ELR (cell line): ENCODE results near the gene EEF2K.

Source experiments
- DNase-seq: peaks from one replicate; pipeline ENCODE4 v3.0.0-alpha.2; 2015; ENCODE audit warnings: low read depth

EEF2K gene

GRCh38 chr16:22317625-22318024, 111.5 kb downstream of the EEF2K start:
- no peak for DNase-seq

GRCh38 chr16:22318690-22319358, 112.7 kb downstream of the EEF2K start:
- DNase-seq, result peak; percentile 51

- DNase-seq, result no peak
Measured at GRCh38 chr16:22320572-22321339, 114.7 kb downstream of the EEF2K start.

- peak; percentile 70 for DNase-seq
Measured at GRCh38 chr16:22321340-22322001, 115.4 kb downstream of the EEF2K start.

- DNase-seq, result no peak
Measured at GRCh38 chr16:22322021-22322471, 116.0 kb downstream of the EEF2K start.

- no peak for DNase-seq
Measured at GRCh38 chr16:22322741-22323140, 116.7 kb downstream of the EEF2K start.

GRCh38 chr16:22323173-22323958, 117.3 kb downstream of the EEF2K start:
- DNase-seq, result no peak

- DNase-seq, result no peak
Measured at GRCh38 chr16:22323959-22324786, 118.1 kb downstream of the EEF2K start.

GRCh38 chr16:22324787-22325597, 118.9 kb downstream of the EEF2K start:
- no peak for DNase-seq

GRCh38 chr16:22325598-22326368, 119.7 kb downstream of the EEF2K start:
- no peak for DNase-seq

GRCh38 chr16:22326369-22326652, 120.2 kb downstream of the EEF2K start:
- no peak for DNase-seq

GRCh38 chr16:22326771-22327445, 120.8 kb downstream of the EEF2K start:
- no peak for DNase-seq

GRCh38 chr16:22327446-22327775, 121.3 kb downstream of the EEF2K start:
- DNase-seq, result no peak

- no peak for DNase-seq
Measured at GRCh38 chr16:22328081-22328725, 122.1 kb downstream of the EEF2K start.

GRCh38 chr16:22329199-22329695, 123.2 kb downstream of the EEF2K start:
- DNase-seq, result no peak

GRCh38 chr16:22330326-22330725, 124.2 kb downstream of the EEF2K start:
- DNase-seq, result no peak

- no peak for DNase-seq
Measured at GRCh38 chr16:22333457-22333994, 127.4 kb downstream of the EEF2K start.

GRCh38 chr16:22335668-22336246, 129.7 kb downstream of the EEF2K start:
- no peak for DNase-seq
